B cell (primary cell): Measurements from ENCODE around the gene COLGALT1.

Experiments used
- CTCF ChIP-seq: fragments of 200-600 bp; IDR thresholded peaks from one replicate; pipeline ENCODE4 v1.8.0; 2022; ENCODE audit warnings: antibody characterized with exemption, mild to moderate bottlenecking
- EZH2 ChIP-seq: IDR thresholded peaks from 2 replicates; pipeline ENCODE4 v1.6.1; 2012; ENCODE audit warnings: borderline replicate concordance, low read depth, mild to moderate bottlenecking, moderate library complexity, low read length; ENCODE audit not compliant: insufficient read depth, poor library complexity, severe bottlenecking

- TF ChIP-seq CTCF (no peak), EZH2 (no peak)
These were observed 9.3 kb downstream of the COLGALT1 start for GRCh38 chr19:17564781-17565180.
